ENCODE data around the gene POLR2B. TPM values are rescaled to one million over a fixed set of nuclear protein-coding genes. Genes with fewer than 3 reads are reported as not detected.
A peak's percentile ranks its signal among the peaks of the same experiment; 100 is the strongest.
"Not testable (repeated sequence)": the region's sequence is repeated elsewhere in the genome, so short reads cannot be mapped to it uniquely, and the experiment has no call there.

POLR2B gene
- total RNA-seq, 1 donor from 2014 or later, result 135 TPM

DNA sequence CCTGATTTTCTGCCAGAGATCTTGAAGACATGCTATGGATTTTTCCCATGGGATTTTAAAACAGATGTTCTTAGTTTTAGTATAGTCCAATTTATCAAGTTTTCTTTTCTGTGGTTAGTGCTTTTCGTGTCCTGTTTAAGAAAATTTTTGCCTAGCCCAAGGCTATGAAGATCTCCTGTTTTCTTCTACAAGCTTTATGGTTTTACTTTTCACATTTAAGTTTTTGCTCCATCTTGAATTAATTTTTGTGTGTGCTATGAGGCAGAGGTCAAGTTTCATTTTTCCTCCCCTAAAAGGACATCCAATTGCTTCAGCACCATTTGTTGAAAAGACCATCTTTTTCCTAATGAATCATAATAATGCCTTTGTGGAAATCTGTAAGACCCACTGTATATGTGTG lies 65.6 kb downstream of the POLR2B start:
- H3K79me2 ChIP-seq (ENCODE audit: insufficient read depth, low read length), result peaks cover 72% of the 10 kb centered on the region
- Mint-ChIP-seq H3K27ac (ENCODE audit: unreplicated experiment) (peak overlapping the region; percentile 98), H3K36me3 (ENCODE audit: low read depth, unreplicated experiment) (peaks cover 31% of the 10 kb centered on the region), H3K4me3 (ENCODE audit: unreplicated experiment) (peak overlapping the region; percentile 35), H3K27me3 (ENCODE audit: low read depth, unreplicated experiment) (no peaks in the 10 kb centered on the region), H3K4me1 (ENCODE audit: low read depth, unreplicated experiment) (peaks cover 71% of the 10 kb centered on the region), H3K9me3 (ENCODE audit: unreplicated experiment) (peaks cover 3% of the 10 kb centered on the region)
- no peak for TF ChIP-seq EZH2 (IDR thresholded peaks at IDR 0.05; ENCODE audit: insufficient read depth, low read length)
- TF ChIP-seq, protein P1, sequence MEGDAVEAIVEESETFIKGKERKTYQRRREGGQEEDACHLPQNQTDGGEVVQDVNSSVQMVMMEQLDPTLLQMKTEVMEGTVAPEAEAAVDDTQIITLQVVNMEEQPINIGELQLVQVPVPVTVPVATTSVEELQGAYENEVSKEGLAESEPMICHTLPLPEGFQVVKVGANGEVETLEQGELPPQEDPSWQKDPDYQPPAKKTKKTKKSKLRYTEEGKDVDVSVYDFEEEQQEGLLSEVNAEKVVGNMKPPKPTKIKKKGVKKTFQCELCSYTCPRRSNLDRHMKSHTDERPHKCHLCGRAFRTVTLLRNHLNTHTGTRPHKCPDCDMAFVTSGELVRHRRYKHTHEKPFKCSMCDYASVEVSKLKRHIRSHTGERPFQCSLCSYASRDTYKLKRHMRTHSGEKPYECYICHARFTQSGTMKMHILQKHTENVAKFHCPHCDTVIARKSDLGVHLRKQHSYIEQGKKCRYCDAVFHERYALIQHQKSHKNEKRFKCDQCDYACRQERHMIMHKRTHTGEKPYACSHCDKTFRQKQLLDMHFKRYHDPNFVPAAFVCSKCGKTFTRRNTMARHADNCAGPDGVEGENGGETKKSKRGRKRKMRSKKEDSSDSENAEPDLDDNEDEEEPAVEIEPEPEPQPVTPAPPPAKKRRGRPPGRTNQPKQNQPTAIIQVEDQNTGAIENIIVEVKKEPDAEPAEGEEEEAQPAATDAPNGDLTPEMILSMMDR (IDR thresholded peaks at IDR 0.05; ENCODE audit: insufficient read depth, low read depth, low read length), result no peak
- DNase-seq (ENCODE audit: low read depth), result no peak
- H3K27me3 ChIP-seq (ENCODE audit: insufficient read depth, low read length), result no peaks in the 10 kb centered on the region
- no peak overlapping the region for H2AFZ ChIP-seq (ENCODE audit: low read depth, low read length)
- no peak for FAIRE-seq
- H4K20me1 ChIP-seq (ENCODE audit: insufficient read depth, low read length), result no peaks in the 10 kb centered on the region
- H3K9ac ChIP-seq (ENCODE audit: low read length), result peak overlapping the region; percentile 66
- peak overlapping the region; percentile 84 for H3K27ac ChIP-seq (ENCODE audit: low read depth, low read length)
- peaks cover 14% of the 10 kb centered on the region for H3K36me3 ChIP-seq (ENCODE audit: insufficient read depth, low read length)
- H3K4me1 ChIP-seq (ENCODE audit: insufficient read depth, low read length), result peaks cover 50% of the 10 kb centered on the region
- H3K9me3 ChIP-seq (ENCODE audit: insufficient read depth, low read depth, low read length), result no peaks in the 10 kb centered on the region
- peak overlapping the region; percentile 18 for H3K4me3 ChIP-seq (ENCODE audit: insufficient read depth, low read depth, low read length)
- peak overlapping the region; percentile 51 for H3K4me2 ChIP-seq (ENCODE audit: low read length)

DNA sequence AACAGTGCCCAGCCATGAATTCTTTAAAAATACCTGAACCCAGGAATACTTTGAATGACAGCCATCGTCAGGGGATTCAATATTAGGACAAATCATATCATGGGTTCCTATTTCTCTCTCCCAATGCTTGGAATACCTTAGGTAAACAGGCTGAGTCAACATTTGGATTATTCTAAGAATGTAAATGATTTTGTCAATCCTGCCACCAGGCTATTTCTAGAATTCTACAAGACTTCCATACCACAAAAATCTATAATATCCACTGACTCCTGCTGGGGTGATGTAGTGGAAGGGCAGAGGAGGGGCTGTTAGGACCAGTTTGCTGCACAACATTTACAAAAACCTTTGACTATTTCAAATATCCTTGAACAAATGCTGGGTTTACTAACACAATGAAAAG lies 66.3 kb downstream of the POLR2B start:
- no peak for TF ChIP-seq EZH2 (IDR thresholded peaks at IDR 0.05; ENCODE audit: insufficient read depth, low read length)
- TF ChIP-seq, protein P1 (IDR thresholded peaks at IDR 0.05; ENCODE audit: insufficient read depth, low read depth, low read length), result no peak
- Histone ChIP-seq H3K9ac (ENCODE audit: low read length) (peak overlapping the region; percentile 66), H4K20me1 (ENCODE audit: insufficient read depth, low read length) (no peaks in the 10 kb centered on the region), H3K79me2 (ENCODE audit: insufficient read depth, low read length) (peaks cover 78% of the 10 kb centered on the region), H3K4me2 (ENCODE audit: low read length) (peak overlapping the region; percentile 51), H3K4me1 (ENCODE audit: insufficient read depth, low read length) (peaks cover 57% of the 10 kb centered on the region), H3K4me3 (ENCODE audit: insufficient read depth, low read depth, low read length) (no peak overlapping the region), H3K9me3 (ENCODE audit: insufficient read depth, low read depth, low read length) (no peaks in the 10 kb centered on the region), H3K27me3 (ENCODE audit: insufficient read depth, low read length) (no peaks in the 10 kb centered on the region), H2AFZ (ENCODE audit: low read depth, low read length) (no peak overlapping the region), H3K27ac (ENCODE audit: low read depth, low read length) (peak overlapping the region; percentile 84), H3K36me3 (ENCODE audit: insufficient read depth, low read length) (peaks cover 17% of the 10 kb centered on the region)
- peaks cover 68% of the 10 kb centered on the region for H3K4me1 Mint-ChIP-seq (ENCODE audit: low read depth, unreplicated experiment)
- FAIRE-seq (peak; percentile 92), DNase-seq (ENCODE audit: low read depth) (peak; percentile 81)
- H3K9me3 Mint-ChIP-seq (ENCODE audit: unreplicated experiment), result peaks cover 3% of the 10 kb centered on the region
- H3K27me3 Mint-ChIP-seq (ENCODE audit: low read depth, unreplicated experiment), result no peaks in the 10 kb centered on the region
- peak overlapping the region; percentile 98 for H3K27ac Mint-ChIP-seq (ENCODE audit: unreplicated experiment)
- H3K4me3 Mint-ChIP-seq (ENCODE audit: unreplicated experiment), result no peak overlapping the region
- peaks cover 32% of the 10 kb centered on the region for H3K36me3 Mint-ChIP-seq (ENCODE audit: low read depth, unreplicated experiment)

DNA sequence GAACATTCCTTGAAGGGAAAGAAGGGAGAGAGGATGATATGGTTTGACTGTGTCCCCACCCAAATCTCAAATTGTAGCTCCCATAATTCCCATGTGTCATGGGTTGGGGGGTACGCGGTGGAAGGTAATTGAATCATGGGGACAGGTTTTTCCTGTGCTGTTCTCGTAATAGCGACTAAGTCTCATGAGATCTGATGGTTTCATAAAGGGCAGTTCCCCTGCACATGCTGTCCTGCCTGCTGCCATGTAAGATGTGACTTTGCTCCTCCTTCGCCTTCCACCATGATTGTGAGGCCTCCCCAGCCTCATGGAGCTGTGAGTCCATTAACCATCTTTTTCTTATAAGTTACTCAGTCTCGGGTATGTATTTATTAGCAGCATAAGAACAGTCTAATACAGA lies 68.3 kb downstream of the POLR2B start:
- not testable (repeated sequence) for H3K4me3 ChIP-seq (ENCODE audit: insufficient read depth, low read depth, low read length); H3K9me3 ChIP-seq (ENCODE audit: insufficient read depth, low read depth, low read length); H3K9me3 Mint-ChIP-seq (ENCODE audit: unreplicated experiment); H2AFZ ChIP-seq (ENCODE audit: low read depth, low read length); H3K27me3 Mint-ChIP-seq (ENCODE audit: low read depth, unreplicated experiment); H4K20me1 ChIP-seq (ENCODE audit: insufficient read depth, low read length); H3K27me3 ChIP-seq (ENCODE audit: insufficient read depth, low read length); H3K4me2 ChIP-seq (ENCODE audit: low read length); FAIRE-seq; H3K4me3 Mint-ChIP-seq (ENCODE audit: unreplicated experiment); H3K9ac ChIP-seq (ENCODE audit: low read length); DNase-seq (ENCODE audit: low read depth)
- H3K4me1 ChIP-seq (ENCODE audit: insufficient read depth, low read length), result peaks cover 64% of the 10 kb centered on the region
- H3K79me2 ChIP-seq (ENCODE audit: insufficient read depth, low read length), result peaks cover 88% of the 10 kb centered on the region
- Mint-ChIP-seq H3K4me1 (ENCODE audit: low read depth, unreplicated experiment) (peaks cover 73% of the 10 kb centered on the region), H3K27ac (ENCODE audit: unreplicated experiment) (peak overlapping the region; percentile 56), H3K36me3 (ENCODE audit: low read depth, unreplicated experiment) (peaks cover 35% of the 10 kb centered on the region)
- peaks cover 14% of the 10 kb centered on the region for H3K36me3 ChIP-seq (ENCODE audit: insufficient read depth, low read length)
- peak overlapping the region; percentile 43 for H3K27ac ChIP-seq (ENCODE audit: low read depth, low read length)
